Chondrocyte (in vitro differentiated cells): ENCODE data around the gene OAT. TPM values are rescaled to one million over a fixed set of nuclear protein-coding genes. Genes with fewer than 3 reads are reported as not detected.
A peak's percentile ranks its signal among the peaks of the same experiment; 100 is the strongest.

Source experiments
- DNase-seq: peaks from one replicate; pipeline ENCODE4 v3.0.0; 2021; ENCODE audit warnings: mixed read lengths, low spot score
- H3K27ac Mint-ChIP-seq: one replicate; pipeline ENCODE4 v1.8.0; 2021; ENCODE audit warnings: mild to moderate bottlenecking, moderate library complexity, mixed read lengths; ENCODE audit not compliant: unreplicated experiment
- H3K27me3 Mint-ChIP-seq: 2 replicates; pipeline ENCODE4 v1.8.0; 2021; ENCODE audit warnings: low read depth, mixed read lengths
- H3K36me3 Mint-ChIP-seq: 2 replicates; pipeline ENCODE4 v1.8.0; 2021; ENCODE audit warnings: low read depth, mixed read lengths
- H3K4me1 Mint-ChIP-seq: 2 replicates; pipeline ENCODE4 v1.8.0; 2021; ENCODE audit warnings: low read depth, mild to moderate bottlenecking, mixed read lengths
- H3K4me3 Mint-ChIP-seq: one replicate; pipeline ENCODE4 v1.8.0; 2021; ENCODE audit warnings: mild to moderate bottlenecking, moderate library complexity, mixed read lengths; ENCODE audit not compliant: unreplicated experiment
- H3K9me3 Mint-ChIP-seq: 2 replicates; pipeline ENCODE4 v1.8.0; 2021; ENCODE audit warnings: low read depth, mixed read lengths
- total RNA-seq: library from RNA; stranded (reverse); gene quantifications from 3 replicates; pipeline ENCODE4 v1.2.1, GENCODE V29; 2021
- TF ChIP-seq, protein P1 (sequence below): fragments of 200-600 bp; sonication (generic); IDR thresholded peaks from 2 replicates; pipeline ENCODE4 v1.5.0; 2021; ENCODE audit warnings: antibody characterized with exemption, mild to moderate bottlenecking, moderate library complexity

OAT gene
- total RNA-seq, 1 donor from 2014 or later, result 152 TPM

DNA sequence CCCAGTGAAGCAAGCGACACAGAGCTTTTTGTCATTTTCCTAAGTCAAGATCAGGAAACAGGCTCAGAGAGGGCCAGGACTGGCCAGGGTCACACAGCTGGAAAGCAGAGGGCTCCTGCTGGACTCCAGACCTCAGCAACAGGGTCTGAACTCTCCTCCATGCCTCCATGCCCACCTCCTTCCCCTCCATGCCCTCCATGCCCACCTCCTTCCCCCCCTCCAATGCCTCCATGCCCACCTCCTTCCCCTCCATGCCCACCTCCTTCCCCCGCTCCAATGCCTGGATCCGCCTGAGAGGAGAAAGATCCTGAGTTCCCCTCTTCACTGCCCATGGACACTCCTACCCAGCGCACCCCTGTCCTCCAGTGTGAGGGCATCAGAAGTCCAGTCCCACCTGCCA, 51.3 kb downstream of the OAT start:
- TF ChIP-seq, protein P1, sequence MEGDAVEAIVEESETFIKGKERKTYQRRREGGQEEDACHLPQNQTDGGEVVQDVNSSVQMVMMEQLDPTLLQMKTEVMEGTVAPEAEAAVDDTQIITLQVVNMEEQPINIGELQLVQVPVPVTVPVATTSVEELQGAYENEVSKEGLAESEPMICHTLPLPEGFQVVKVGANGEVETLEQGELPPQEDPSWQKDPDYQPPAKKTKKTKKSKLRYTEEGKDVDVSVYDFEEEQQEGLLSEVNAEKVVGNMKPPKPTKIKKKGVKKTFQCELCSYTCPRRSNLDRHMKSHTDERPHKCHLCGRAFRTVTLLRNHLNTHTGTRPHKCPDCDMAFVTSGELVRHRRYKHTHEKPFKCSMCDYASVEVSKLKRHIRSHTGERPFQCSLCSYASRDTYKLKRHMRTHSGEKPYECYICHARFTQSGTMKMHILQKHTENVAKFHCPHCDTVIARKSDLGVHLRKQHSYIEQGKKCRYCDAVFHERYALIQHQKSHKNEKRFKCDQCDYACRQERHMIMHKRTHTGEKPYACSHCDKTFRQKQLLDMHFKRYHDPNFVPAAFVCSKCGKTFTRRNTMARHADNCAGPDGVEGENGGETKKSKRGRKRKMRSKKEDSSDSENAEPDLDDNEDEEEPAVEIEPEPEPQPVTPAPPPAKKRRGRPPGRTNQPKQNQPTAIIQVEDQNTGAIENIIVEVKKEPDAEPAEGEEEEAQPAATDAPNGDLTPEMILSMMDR, result no peak
- H3K36me3 Mint-ChIP-seq, result peaks cover 2% of the 10 kb centered on the region
- no peak overlapping the region for H3K4me3 Mint-ChIP-seq
- peaks cover 5% of the 10 kb centered on the region for H3K9me3 Mint-ChIP-seq
- H3K27me3 Mint-ChIP-seq, result peaks cover 21% of the 10 kb centered on the region
- DNase-seq, result no peak
- no peaks in the 10 kb centered on the region for H3K4me1 Mint-ChIP-seq
- no peak overlapping the region for H3K27ac Mint-ChIP-seq

- H3K36me3 Mint-ChIP-seq, result peaks cover 1% of the 10 kb centered on the region
- DNase-seq, result no peak
- H3K9me3 Mint-ChIP-seq, result peaks cover 4% of the 10 kb centered on the region
- no peaks in the 10 kb centered on the region for H3K4me1 Mint-ChIP-seq
- peaks cover 17% of the 10 kb centered on the region for H3K27me3 Mint-ChIP-seq
- TF ChIP-seq, protein P1, result no peak
- no peak overlapping the region for H3K4me3 Mint-ChIP-seq
- no peak overlapping the region for H3K27ac Mint-ChIP-seq
These were observed 51.9 kb downstream of the OAT start for GRCh38 chr10:124366825-124367224.

DNA sequence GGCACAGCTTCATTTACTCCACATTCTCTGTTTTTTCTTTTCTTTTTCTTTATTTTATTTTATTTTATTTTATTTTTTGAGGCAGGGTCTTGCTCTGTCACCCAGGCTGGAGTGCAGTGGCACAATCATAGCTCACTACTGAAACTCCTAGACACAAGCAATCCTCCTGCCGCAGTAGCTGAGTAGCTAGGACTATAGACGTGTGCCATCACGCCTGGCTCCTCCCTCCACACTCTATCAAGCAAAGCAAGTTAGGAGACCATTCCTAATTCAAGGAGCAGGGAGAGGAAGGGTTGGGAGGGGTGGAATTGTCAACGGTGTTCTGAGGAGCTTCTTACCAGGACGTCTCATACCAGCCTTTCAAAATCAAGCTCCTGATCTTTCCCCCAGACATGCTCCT, 52.4 kb downstream of the OAT start:
- Mint-ChIP-seq H3K36me3 (no peaks in the 10 kb centered on the region), H3K9me3 (peaks cover 2% of the 10 kb centered on the region), H3K4me3 (no peak overlapping the region), H3K27ac (no peak overlapping the region), H3K27me3 (peaks cover 15% of the 10 kb centered on the region), H3K4me1 (no peaks in the 10 kb centered on the region)
- TF ChIP-seq, protein P1, result no peak
- no peak for DNase-seq

- peaks cover 2% of the 10 kb centered on the region for H3K36me3 Mint-ChIP-seq
- H3K27me3 Mint-ChIP-seq, result peaks cover 8% of the 10 kb centered on the region
- H3K4me3 Mint-ChIP-seq, result no peak overlapping the region
- peak; percentile 68 for DNase-seq
- no peak overlapping the region for H3K27ac Mint-ChIP-seq
- TF ChIP-seq, protein P1, result no peak
- no peaks in the 10 kb centered on the region for H3K4me1 Mint-ChIP-seq
- H3K9me3 Mint-ChIP-seq, result peaks cover 1% of the 10 kb centered on the region
These were observed 54.0 kb downstream of the OAT start for GRCh38 chr10:124364674-124365073.

DNA sequence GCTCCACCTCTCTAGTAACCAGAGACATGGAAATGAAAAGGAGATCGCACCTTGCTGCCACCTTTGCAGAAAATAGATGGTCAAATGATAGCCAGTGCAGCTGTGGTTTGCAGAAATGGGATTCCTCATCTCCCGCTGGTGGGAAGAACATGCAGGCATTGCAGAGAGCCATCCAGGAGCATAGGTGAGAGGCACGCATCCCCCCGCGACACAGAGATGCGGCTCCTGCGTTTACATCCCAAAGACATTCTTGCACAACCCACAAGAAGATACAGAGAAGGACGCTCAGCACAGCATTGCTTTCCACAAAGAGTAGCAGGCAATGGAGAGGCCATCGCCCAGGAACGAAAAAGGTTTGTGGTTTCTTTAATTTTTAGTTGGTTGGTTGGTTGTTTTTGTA, 56.2 kb downstream of the OAT start:
- TF ChIP-seq, protein P1, result no peak
- no peak overlapping the region for H3K4me3 Mint-ChIP-seq
- DNase-seq, result no peak
- no peak overlapping the region for H3K27ac Mint-ChIP-seq
- peaks cover 14% of the 10 kb centered on the region for H3K9me3 Mint-ChIP-seq
- no peaks in the 10 kb centered on the region for H3K4me1 Mint-ChIP-seq
- peaks cover 6% of the 10 kb centered on the region for H3K27me3 Mint-ChIP-seq
- peaks cover 4% of the 10 kb centered on the region for H3K36me3 Mint-ChIP-seq
